ENCODE results near the gene LRRFIP2.
A peak's percentile ranks its signal among the peaks of the same experiment; 100 is the strongest.

Gene LRRFIP2

GRCh38 chr3:37135561-37135960 lies 38.8 kb downstream of the LRRFIP2 start:
- in situ Hi-C loops (cut with HindIII; ENCODE audit: low sequenced_read_pairs) = no loop called here
- no peak overlapping the region for H3K4me3 ChIP-seq (ENCODE audit: low read depth, low read length)
- DNase-seq (ENCODE audit: low read depth, low spot score) = no peak
- TF ChIP-seq CTCF (IDR thresholded peaks at IDR 0.05; ENCODE audit: low read depth, low read length) = no peak

DNA sequence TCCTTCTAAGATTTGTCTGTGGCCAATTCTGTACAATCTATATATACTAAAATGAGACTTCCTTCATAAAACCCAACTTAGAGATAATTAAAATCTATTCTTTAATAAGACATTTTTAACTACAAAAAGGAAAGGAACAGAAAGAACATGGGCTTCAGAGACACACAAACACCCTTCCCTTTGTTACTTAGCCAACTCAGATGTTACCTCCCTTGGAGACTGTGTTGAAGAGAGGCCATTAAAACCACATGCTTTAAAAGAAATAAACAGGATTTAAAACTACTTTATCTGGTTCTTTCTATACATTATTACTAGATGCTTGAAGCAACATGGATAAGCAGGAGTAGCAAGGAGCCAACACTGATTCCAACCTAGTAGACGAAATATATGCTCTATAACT lies 42.0 kb downstream of the LRRFIP2 start:
- no peak overlapping the region for H3K4me3 ChIP-seq (ENCODE audit: low read depth, low read length)
- in situ Hi-C loops (cut with HindIII; ENCODE audit: low sequenced_read_pairs) = no loop called here
- DNase-seq (ENCODE audit: low read depth, low spot score) = peak; percentile 26
- no peak for TF ChIP-seq CTCF (IDR thresholded peaks at IDR 0.05; ENCODE audit: low read depth, low read length)

DNA sequence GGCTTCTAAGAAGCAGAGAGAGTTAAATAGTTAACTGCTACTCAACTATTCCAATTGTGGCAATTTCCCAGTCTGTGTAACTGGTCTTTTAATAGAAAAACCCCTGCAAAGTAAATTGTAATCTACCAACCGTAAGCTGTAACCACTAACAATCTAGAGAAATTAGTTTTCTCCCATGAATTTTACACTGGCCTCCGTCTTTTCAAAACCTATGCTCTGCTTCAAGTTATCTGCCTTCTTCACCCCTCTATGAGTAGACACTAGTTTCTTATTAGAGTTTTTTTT lies 42.6 kb downstream of the LRRFIP2 start:
- in situ Hi-C loops (cut with HindIII; ENCODE audit: low sequenced_read_pairs) = no loop called here
- TF ChIP-seq CTCF (IDR thresholded peaks at IDR 0.05; ENCODE audit: low read depth, low read length) = no peak
- H3K4me3 ChIP-seq (ENCODE audit: low read depth, low read length) = no peak overlapping the region
- peak; percentile 24 for DNase-seq (ENCODE audit: low read depth, low spot score)

- TF ChIP-seq CTCF (IDR thresholded peaks at IDR 0.05; ENCODE audit: low read depth, low read length) = no peak
- DNase-seq (ENCODE audit: low read depth, low spot score) = no peak
- in situ Hi-C loops (cut with HindIII; ENCODE audit: low sequenced_read_pairs) = no loop called here
- H3K4me3 ChIP-seq (ENCODE audit: low read depth, low read length) = no peak overlapping the region
These were observed 43.2 kb downstream of the LRRFIP2 start for GRCh38 chr3:37130984-37131859.

GRCh38 chr3:37130448-37130847 lies 43.9 kb downstream of the LRRFIP2 start:
- in situ Hi-C loops (cut with HindIII; ENCODE audit: low sequenced_read_pairs) = no loop called here
- no peak overlapping the region for H3K4me3 ChIP-seq (ENCODE audit: low read depth, low read length)
- no peak for TF ChIP-seq CTCF (IDR thresholded peaks at IDR 0.05; ENCODE audit: low read depth, low read length)
- DNase-seq (ENCODE audit: low read depth, low spot score) = no peak

DNA sequence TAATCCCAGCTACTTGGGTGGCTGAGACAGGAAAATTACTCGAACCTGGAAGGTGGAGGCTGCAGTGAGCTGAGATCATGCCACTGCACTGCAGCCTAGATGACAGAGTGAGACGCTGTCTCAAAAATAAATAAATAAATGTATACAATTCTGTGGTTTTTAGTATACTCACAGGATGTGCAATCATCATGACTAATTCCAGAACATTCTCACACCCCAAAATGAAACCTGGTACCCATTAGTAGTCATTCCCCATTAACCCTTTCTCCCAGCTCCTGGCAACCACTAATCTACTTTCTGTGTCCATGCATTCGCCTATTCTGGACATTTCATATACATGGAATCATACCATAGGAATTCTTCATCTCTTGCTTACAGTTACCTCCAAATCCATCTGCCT lies 44.5 kb downstream of the LRRFIP2 start:
- in situ Hi-C loops (cut with HindIII; ENCODE audit: low sequenced_read_pairs) = no loop called here
- no peak overlapping the region for H3K4me3 ChIP-seq (ENCODE audit: low read depth, low read length)
- TF ChIP-seq CTCF (IDR thresholded peaks at IDR 0.05; ENCODE audit: low read depth, low read length) = no peak
- DNase-seq (ENCODE audit: low read depth, low spot score) = no peak
